NOMO-1 (cell line): ENCODE results near the gene POM121C.
"Not testable (repeated sequence)": the region's sequence is repeated elsewhere in the genome, so short reads cannot be mapped to it uniquely, and the experiment has no call there.

Experiments
- DNase-seq, 2 experiments: peaks; one replicate each; lab custom pipeline; 2025; ENCODE audit not compliant: unreplicated experiment in 2 of 2; lab: John Stamatoyannopoulos, UW

POM121C gene

DNA sequence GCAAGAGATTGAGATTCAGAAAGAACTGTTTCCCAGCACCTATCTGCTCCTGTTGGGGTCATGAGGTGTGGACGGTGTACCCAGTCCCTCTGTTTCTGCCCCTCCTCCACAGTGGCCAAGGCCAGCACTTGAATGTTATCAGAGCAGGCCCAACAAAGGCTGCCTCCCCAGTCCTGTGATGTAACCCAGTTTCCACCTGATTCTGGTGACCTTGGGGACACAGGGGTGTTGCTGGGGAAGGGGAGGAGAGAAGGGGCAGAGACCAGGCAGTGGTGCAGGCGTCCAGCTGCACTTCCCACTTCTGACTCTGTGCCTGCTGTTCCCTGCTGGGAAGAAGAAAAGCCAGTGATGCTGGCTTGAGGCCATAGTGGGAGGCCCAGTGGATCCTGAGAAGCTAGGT lies 88.2 kb downstream of the POM121C start:
- not testable (repeated sequence) for DNase-seq

DNA sequence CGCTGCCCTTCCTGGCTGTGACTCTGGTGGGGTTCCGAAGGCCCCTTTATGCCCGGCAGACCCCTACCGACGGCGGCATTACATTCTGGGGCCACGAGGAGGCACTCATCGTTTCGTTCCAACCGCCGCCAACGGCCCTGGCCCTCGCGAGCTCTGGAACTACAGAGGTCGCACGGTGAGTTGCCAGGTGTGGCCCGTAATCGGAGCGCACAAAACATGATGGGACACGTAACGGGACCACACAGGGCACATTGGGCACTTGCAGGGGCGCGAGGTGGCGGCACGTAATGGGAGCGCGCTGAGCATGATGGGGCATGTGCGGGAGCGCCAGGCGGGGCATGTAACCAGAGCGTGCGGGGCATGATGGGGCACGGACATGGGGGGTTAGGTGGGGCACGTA lies 90.8 kb downstream of the POM121C start, which contains the start of gene TRIM73:
Gene TRIM73 (plus strand): TSS at position 301 of the 400 bp plus-strand sequence. CDS start 3,305 bp downstream, outside the sequence.
- not testable (repeated sequence) for DNase-seq

DNA sequence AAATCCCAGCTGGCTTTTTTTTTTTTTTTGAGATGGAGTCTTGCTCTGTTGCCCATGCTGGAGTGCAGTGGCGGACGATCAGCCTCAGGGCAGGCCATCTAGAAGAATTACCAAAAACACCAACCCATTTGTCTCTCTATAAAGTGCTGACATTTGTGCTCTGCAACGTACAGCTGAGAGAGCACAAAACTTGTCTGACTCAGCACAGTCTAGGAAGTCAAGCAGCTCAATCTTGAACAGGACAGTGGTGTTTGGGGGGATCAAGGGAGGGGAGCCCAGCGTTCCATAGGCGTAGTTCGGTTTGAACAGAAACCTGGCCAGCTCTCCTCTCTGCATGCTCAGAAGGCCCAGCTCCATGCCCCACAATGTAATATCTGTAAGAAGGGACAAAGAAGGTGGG lies 92.9 kb downstream of the POM121C start:
- not testable (repeated sequence) for DNase-seq

DNA sequence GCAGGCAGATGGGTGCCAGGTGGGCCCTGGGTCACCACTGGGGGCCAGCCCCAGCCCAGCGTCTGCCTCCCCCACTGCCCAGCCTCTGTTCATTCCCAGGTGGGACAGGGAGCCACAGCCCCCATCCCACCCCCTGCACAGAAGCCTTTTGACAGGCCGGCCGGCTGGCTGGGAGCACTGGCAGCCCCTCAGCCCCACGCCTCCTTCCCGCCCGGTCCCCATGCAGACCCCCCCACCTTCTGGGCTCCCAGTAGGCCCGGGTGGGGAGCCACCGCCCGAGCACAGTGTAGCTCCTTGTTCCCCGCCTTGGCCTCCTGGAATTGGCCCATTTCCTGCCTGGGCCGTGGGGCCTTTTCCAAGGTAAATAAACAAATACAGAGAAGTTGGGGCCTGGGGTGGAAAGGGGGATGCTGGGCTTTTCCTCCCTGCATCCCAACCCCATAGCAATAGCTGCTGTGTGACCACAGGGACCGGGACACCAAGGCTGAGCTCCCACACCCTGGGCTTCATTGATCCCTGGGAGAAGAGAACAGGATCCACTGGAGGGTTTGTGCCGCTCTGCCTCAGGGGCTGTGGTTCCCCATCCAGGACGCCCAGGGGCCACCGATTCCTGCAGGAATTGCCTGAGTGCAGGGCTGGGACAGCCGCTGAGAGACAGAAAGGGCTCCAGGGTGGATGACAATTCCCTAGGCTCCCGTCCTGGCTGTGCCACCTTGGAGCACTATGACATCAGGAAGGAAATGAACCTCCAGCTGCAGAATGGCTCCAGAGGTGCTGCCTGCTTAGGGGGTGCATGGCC lies 111.4 kb downstream of the POM121C start:
- DNase-seq = not testable (repeated sequence)

DNA sequence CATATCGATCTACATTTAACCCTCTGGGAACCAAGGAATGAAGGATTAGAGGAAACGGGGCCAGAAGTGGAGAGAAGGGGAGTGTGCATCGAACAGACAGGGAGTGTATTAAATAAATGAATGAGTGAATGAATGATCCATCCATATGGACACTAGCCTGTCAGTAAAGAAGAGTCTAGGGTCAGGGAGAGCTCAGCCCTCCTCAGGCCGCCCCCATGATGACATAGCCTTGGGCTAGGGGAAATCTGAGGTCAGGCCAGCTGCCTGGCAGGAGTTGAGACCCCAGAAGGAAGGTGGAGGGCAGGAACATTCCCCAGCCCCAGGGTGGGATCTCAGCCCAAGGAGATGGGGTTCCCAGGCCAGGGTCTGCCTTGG lies 112.0 kb downstream of the POM121C start:
- DNase-seq = not testable (repeated sequence)

DNA sequence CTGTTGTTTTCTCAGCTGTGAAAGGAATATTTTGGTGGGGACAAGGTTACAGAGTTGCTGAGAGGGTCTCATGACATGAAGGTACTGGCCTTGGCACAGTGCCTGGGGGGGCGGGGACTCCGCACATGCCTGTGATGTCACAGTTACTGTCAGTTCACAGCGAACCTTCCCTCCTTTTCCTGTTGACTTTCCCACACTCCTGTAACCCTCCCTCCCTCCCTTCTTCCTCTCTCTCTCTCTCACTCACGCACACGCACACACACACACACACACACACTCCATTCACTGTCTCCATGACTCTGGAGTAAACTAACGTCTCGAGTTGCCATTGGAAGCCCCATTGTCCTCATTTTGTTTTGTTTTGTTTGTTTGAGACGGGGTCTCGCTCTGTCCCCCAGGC lies 118.8 kb downstream of the POM121C start:
- not testable (repeated sequence) for DNase-seq
